HFFc6 (cell line): Measurements from ENCODE around the gene ABHD6. TPM values are rescaled to one million over a fixed set of nuclear protein-coding genes. Genes with fewer than 3 reads are reported as not detected.

ENCODE experiments used
- DNase-seq: peaks from one replicate; pipeline ENCODE4 v3.0.0-alpha.2; 2018
- H3K27ac Mint-ChIP-seq: 2 replicates; pipeline ENCODE4 v1.8.0; 2020; ENCODE audit warnings: mild to moderate bottlenecking, mixed read lengths
- H3K27me3 Mint-ChIP-seq: 2 replicates; pipeline ENCODE4 v1.8.0; 2021; ENCODE audit warnings: mild to moderate bottlenecking, moderate library complexity, mixed read lengths; ENCODE audit not compliant: insufficient read depth
- H3K36me3 Mint-ChIP-seq: 2 replicates; pipeline ENCODE4 v1.8.0; 2021; ENCODE audit warnings: low read depth, mixed read lengths
- H3K4me1 Mint-ChIP-seq: 2 replicates; pipeline ENCODE4 v1.8.0; 2020; ENCODE audit warnings: low read depth, mixed read lengths
- H3K4me3 Mint-ChIP-seq: 2 replicates; pipeline ENCODE4 v1.8.0; 2020; ENCODE audit warnings: mild to moderate bottlenecking, moderate library complexity, mixed read lengths
- H3K9me3 Mint-ChIP-seq: 2 replicates; pipeline ENCODE4 v1.8.0; 2020; ENCODE audit warnings: mild to moderate bottlenecking, mixed read lengths
- CTCF ChIP-seq: fragments of 200-600 bp; sonication (generic); IDR thresholded peaks from 2 replicates; pipeline ENCODE4 v1.5.0; 2021; ENCODE audit warnings: antibody characterized with exemption, mild to moderate bottlenecking
- total RNA-seq, 6 experiments: library from RNA; stranded (reverse); fragmentation: NEBNext Ultra II Directional; extraction: Animal tissue kit (Norgen Biotek cat#: 25700); gene quantifications; 2 replicates in 1 of 6; 3 replicates in 5 of 6; pipeline ENCODE4 v1.2.3, GENCODE V29; 2021

ABHD6 gene
- total RNA-seq, 6 experiments from 2014 or later, result 6.1 to 8.9 (median 6.5) TPM

- Mint-ChIP-seq H3K36me3 (no peaks in the 10 kb centered on the region), H3K4me3 (no peak overlapping the region), H3K9me3 (no peaks in the 10 kb centered on the region), H3K27me3 (peaks cover 7% of the 10 kb centered on the region), H3K4me1 (peaks cover 39% of the 10 kb centered on the region), H3K27ac (no peak overlapping the region)
- no peak for TF ChIP-seq CTCF
- no peak for DNase-seq
These were observed 27.7 kb upstream of the ABHD6 start for GRCh38 chr3:58209933-58210332.

GRCh38 chr3:58210761-58211460, 26.7 kb upstream of the ABHD6 start, which contains the start of gene DNASE1L3:
DNASE1L3 (minus strand) TSS chr3:58210972; CDS start chr3:58210906, 66 bp downstream.
- Mint-ChIP-seq H3K27me3 (peaks cover 7% of the 10 kb centered on the region), H3K9me3 (no peaks in the 10 kb centered on the region), H3K4me3 (no peak within 1 kb of the TSS), H3K36me3 (no peaks in the 10 kb centered on the region), H3K4me1 (peaks cover 34% of the 10 kb centered on the region), H3K27ac (no peak within 1 kb of the TSS)
- DNase-seq, result no peak
- no peak for TF ChIP-seq CTCF

- no peak overlapping the region for H3K27ac Mint-ChIP-seq
- no peaks in the 10 kb centered on the region for H3K36me3 Mint-ChIP-seq
- H3K9me3 Mint-ChIP-seq, result no peaks in the 10 kb centered on the region
- peak; percentile 10; the same call in 1 of the 2 replicates for TF ChIP-seq CTCF
- H3K4me1 Mint-ChIP-seq, result peaks cover 20% of the 10 kb centered on the region
- H3K4me3 Mint-ChIP-seq, result no peak overlapping the region
- DNase-seq, result no peak
- peaks cover 7% of the 10 kb centered on the region for H3K27me3 Mint-ChIP-seq
These were observed 22.9 kb upstream of the ABHD6 start for GRCh38 chr3:58214484-58215316.

GRCh38 chr3:58215317-58216025, 22.1 kb upstream of the ABHD6 start:
- H3K27me3 Mint-ChIP-seq, result peaks cover 12% of the 10 kb centered on the region
- no peak overlapping the region for H3K4me3 Mint-ChIP-seq
- no peak for DNase-seq
- H3K9me3 Mint-ChIP-seq, result peaks cover 4% of the 10 kb centered on the region; the same call in 1 of the 2 replicates
- H3K36me3 Mint-ChIP-seq, result no peaks in the 10 kb centered on the region
- no peak for TF ChIP-seq CTCF
- H3K4me1 Mint-ChIP-seq, result peaks cover 20% of the 10 kb centered on the region
- no peak overlapping the region for H3K27ac Mint-ChIP-seq

GRCh38 chr3:58216496-58217195, 20.9 kb upstream of the ABHD6 start:
- Mint-ChIP-seq H3K36me3 (no peaks in the 10 kb centered on the region), H3K27ac (no peak overlapping the region), H3K4me1 (peaks cover 22% of the 10 kb centered on the region), H3K9me3 (peaks cover 4% of the 10 kb centered on the region; the same call in 1 of the 2 replicates), H3K27me3 (peaks cover 6% of the 10 kb centered on the region), H3K4me3 (no peak overlapping the region)
- DNase-seq, result no peak
- no peak for TF ChIP-seq CTCF
